Stomach (tissue), 9 donors: ENCODE measurements around the gene TBC1D7. TPM values are rescaled to one million over a fixed set of nuclear protein-coding genes. Genes with fewer than 3 reads are reported as not detected.
A peak's percentile ranks its signal among the peaks of the same experiment; 100 is the strongest.

Experiments
- DNase-seq, 2 donors: peaks; one replicate each; pipeline versions ENCODE4 v3.0.0 to v3.0.0-alpha.2; 2013 to 2019
- H3K27ac ChIP-seq, 5 donors: fragments of 200-600 bp in 4 of 5; sonication (generic) in 4 of 5; one replicate each; pipeline ENCODE4 v1.5.1; 2013 to 2019; ENCODE audit warnings: mild to moderate bottlenecking in 1 of 5, moderate library complexity in 1 of 5
- H3K27me3 ChIP-seq, 3 donors: fragments of 200-600 bp; sonication (generic); one replicate each; pipeline ENCODE4 v1.5.1; 2017 to 2019; ENCODE audit warnings: mixed run types in 1 of 3
- H3K36me3 ChIP-seq, 4 donors: fragments of 200-600 bp; sonication (generic); 1 replicate in 3 of 4; 2 replicates in 1 of 4; pipeline ENCODE4 v1.5.1; 2016 to 2019
- H3K4me1 ChIP-seq, 4 donors: fragments of 200-600 bp; sonication (generic); one replicate each; pipeline ENCODE4 v1.5.1; 2016 to 2019
- H3K4me3 ChIP-seq, 4 donors: fragments of 200-600 bp; sonication (generic) in 3 of 4; one replicate each; pipeline ENCODE4 v1.5.1; 2016 to 2019; ENCODE audit warnings: mild to moderate bottlenecking in 1 of 4
- H3K9me3 ChIP-seq, 4 donors: fragments of 200-600 bp; sonication (generic); one replicate each; pipeline ENCODE4 v1.5.1; 2016 to 2019
- CTCF ChIP-seq, 7 experiments: fragments of 450-650 bp in 4 of 7; fragments of 200-600 bp in 3 of 7; sonication (generic) in 3 of 7; IDR thresholded peaks; one replicate each; pipeline ENCODE4 v1.5.1; 2016 to 2019; ENCODE audit warnings: antibody characterized with exemption in 7 of 7, control low read depth in 2 of 7, mild to moderate bottlenecking in 1 of 7
- EP300 ChIP-seq: sonication (generic); formaldehyde crosslinking; IDR thresholded peaks from one replicate; pipeline ENCODE4 v1.6.1; 2017; ENCODE audit warnings: antibody characterized with exemption
- POLR2A ChIP-seq, 4 donors: fragments of 450-650 bp; IDR thresholded peaks; one replicate each; pipeline ENCODE4 v1.6.1; 2016; ENCODE audit warnings: antibody characterized with exemption in 4 of 4, control low read depth in 2 of 4, mild to moderate bottlenecking in 1 of 4, moderate library complexity in 1 of 4
- POLR2AphosphoS5 ChIP-seq, 3 donors: sonication (generic); formaldehyde crosslinking; IDR thresholded peaks; one replicate each; pipeline ENCODE4 v1.6.1; 2016; ENCODE audit warnings: antibody characterized with exemption in 3 of 3
- WGBS, 5 donors: extraction: QIAGEN DNeasy Blood & Tissue Kit in 3 of 5; methylation state at CpG; one replicate each; pipeline versions ENCODE4 v1.1.5 to v1.1.7; 2013 to 2018; 5-methylcytosine and 5-hydroxymethylcytosine counted together
- intact Hi-C: fragments of 100-400 bp; cut with DNase I; formaldehyde crosslinking; loops from one replicate; pipeline ENCODE4 v1.15.1; 2023; ENCODE audit warnings: low total_unique reads
- polyA plus RNA-seq, 3 donors: library from polyadenylated mRNA; stranded (reverse); fragments of 200-250 nt; gene quantifications; one replicate each; pipeline ENCODE4 v1.2.3, GENCODE V29; 2013
- total RNA-seq, 5 donors: library from RNA; depleted of rRNA; stranded (reverse); fragments of >200 nt; gene quantifications; one replicate each; pipeline versions ENCODE4 v1.1.0 to v1.2.3, GENCODE V29; 2014 to 2016
- donor health status: healthy with polysubstance abuse.
- donor health status: Bipolar disorder and iron deficiency.
- donor health status: healthy.

The TBC1D7 gene
- total and polyA plus RNA-seq, 8 donors, result 2.7 to 20.4 (median 9.6) TPM; not detected in 1

DNA sequence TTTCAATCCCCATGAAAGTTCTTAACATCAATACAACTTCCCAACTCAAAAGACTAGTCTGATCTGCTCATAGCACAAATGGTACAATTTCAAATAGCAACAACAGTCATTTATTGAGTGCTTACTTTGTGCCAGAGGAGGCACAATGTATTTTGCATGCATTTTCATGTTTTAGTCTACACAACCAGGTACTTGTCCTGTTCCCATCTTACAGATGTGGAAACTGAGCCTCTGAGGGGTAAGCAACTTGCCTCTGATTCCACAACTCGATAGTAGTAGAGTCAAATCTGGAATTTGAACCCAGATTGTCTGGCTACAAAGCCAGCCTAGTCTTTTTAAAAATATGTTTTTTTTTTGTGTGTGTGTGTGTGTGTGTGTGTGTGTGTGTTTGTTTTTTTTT, 45.6 kb upstream of the TBC1D7 start:
- Histone ChIP-seq H3K4me3 (no peak overlapping the region), H3K4me1 (peaks cover 0 to 33% (median 12%) of the 10 kb centered on the region in 4 donors), H3K27me3 (no peaks in the 10 kb centered on the region), H3K27ac (no peak overlapping the region), H3K9me3 (no peaks in the 10 kb centered on the region), H3K36me3 (peaks cover 0 to 5% (median 0%) of the 10 kb centered on the region in 4 donors)
- intact Hi-C loops, result no loop called here
- no peak for TF ChIP-seq CTCF (IDR thresholded peaks at IDR 0.05)
- no peak for TF ChIP-seq POLR2A (IDR thresholded peaks at IDR 0.05)
- TF ChIP-seq EP300, result no peak
- no peak for TF ChIP-seq POLR2AphosphoS5 (IDR thresholded peaks at IDR 0.05)
- WGBS, 5 donors, result 80 to 92% (median 89%) methylated on average over 1 of the region's 1 CpG
- no peak for DNase-seq

DNA sequence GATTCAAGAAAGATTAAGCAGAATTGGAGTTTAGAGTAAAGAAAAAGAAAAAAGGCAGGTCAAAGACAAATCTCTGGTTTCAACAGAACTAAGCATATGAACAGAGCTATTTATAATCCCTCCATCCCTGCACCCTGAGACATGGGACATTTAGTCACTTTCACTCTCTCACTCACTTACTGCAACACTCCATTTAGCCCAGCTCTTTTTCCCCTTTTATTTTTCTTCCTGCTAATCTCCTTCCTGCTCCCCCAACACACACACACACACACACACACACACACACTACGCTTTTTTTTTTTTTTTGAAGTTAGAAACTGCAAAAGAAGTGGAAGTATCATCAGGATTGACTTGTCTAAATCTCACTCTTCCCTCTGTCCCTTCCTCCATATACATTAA, 45.1 kb upstream of the TBC1D7 start:
- no peak for DNase-seq
- Histone ChIP-seq H3K4me3 (no peak overlapping the region), H3K9me3 (no peaks in the 10 kb centered on the region), H3K36me3 (peaks cover 0 to 5% (median 0%) of the 10 kb centered on the region in 4 donors), H3K27me3 (no peaks in the 10 kb centered on the region), H3K4me1 (peaks cover 0 to 30% (median 10%) of the 10 kb centered on the region in 4 donors), H3K27ac (no peak overlapping the region)
- TF ChIP-seq CTCF (IDR thresholded peaks at IDR 0.05) (no peak), POLR2A (IDR thresholded peaks at IDR 0.05) (no peak), EP300 (no peak), POLR2AphosphoS5 (IDR thresholded peaks at IDR 0.05) (no peak)
- 42 to 75% (median 67%) methylated on average over 1 of the region's 1 CpG for WGBS, 5 donors
- intact Hi-C loops, result no loop called here

DNA sequence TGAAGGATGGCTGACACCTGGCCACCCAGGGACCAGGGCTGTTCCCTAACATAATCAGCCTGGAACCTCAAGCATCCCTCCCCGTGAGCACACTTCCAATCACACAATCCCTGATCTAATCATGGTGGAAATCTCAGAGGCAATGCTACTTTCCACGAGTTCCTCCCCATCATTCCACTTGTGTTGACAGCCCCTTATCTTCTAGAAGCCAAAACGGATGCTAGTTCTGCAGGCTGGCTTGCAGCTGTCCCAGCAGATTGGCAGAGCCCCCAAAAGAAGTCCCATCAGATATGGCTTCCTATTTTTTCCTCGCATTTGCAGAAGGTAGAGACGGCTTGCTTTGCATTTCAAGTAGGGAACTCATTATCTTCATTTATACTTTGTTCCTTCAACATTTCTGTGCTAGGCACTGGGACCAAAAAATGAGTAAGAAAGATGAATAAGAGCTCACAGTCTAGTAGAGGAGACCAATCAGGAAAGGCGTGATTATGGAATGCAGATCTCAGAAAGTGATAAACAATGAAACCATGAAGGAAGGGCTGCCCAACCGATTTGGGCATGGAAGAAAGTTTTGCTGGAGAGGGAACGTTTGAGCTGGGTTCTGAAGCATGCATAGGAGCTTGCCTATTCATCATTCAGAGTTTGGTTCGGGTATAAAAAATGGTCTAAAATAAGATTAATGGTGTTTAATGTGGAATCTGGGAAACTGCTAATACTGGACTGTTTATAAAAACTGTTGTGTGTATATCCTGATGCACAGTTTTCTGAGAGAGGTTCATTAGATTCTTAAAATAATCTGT, 44.6 kb upstream of the TBC1D7 start:
- intact Hi-C loops, result no loop called here
- no peak for TF ChIP-seq POLR2AphosphoS5 (IDR thresholded peaks at IDR 0.05)
- TF ChIP-seq POLR2A (IDR thresholded peaks at IDR 0.05), result no peak
- TF ChIP-seq EP300, result no peak
- TF ChIP-seq CTCF (IDR thresholded peaks at IDR 0.05), result no peak
- 66 to 75% (median 72%) methylated on average over 9 of the region's 9 CpGs for WGBS, 5 donors
- Histone ChIP-seq H3K36me3 (peaks cover 0 to 5% (median 0%) of the 10 kb centered on the region in 4 donors), H3K4me1 (peaks cover 0 to 33% (median 12%) of the 10 kb centered on the region in 4 donors), H3K27me3 (no peaks in the 10 kb centered on the region), H3K9me3 (no peaks in the 10 kb centered on the region), H3K27ac (no peak overlapping the region), H3K4me3 (no peak overlapping the region)
- DNase-seq, result no peak

DNA sequence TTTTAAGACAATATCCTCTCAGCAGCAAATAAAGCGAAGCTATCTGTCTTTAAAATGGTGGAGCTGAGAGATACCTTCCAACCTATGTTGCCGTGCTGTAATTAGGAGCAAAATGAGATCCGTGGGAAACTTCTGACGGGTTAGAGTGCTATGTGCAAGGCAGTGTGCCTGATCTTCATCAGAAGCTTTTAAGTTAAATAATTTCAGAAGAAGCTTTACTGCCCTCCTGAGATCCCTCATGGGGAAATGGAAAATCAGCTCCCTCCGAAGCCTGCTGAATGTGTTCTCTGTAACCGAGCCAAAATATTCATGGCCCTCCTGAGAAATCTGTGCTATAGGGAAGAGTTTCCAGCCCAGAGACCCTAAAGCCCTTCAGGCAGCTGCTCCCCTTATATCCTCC, 43.7 kb upstream of the TBC1D7 start:
- TF ChIP-seq CTCF (IDR thresholded peaks at IDR 0.05), result no peak
- TF ChIP-seq EP300, result no peak
- no peak for TF ChIP-seq POLR2AphosphoS5 (IDR thresholded peaks at IDR 0.05)
- TF ChIP-seq POLR2A (IDR thresholded peaks at IDR 0.05), result no peak
- Histone ChIP-seq H3K4me1 (peaks cover 0 to 41% (median 17%) of the 10 kb centered on the region in 4 donors), H3K4me3 (no peak overlapping the region), H3K36me3 (peaks cover 0 to 2% (median 0%) of the 10 kb centered on the region in 4 donors), H3K9me3 (no peaks in the 10 kb centered on the region), H3K27ac (peak overlapping the region in 2 of 5 donors; percentile 12 to 25), H3K27me3 (no peaks in the 10 kb centered on the region)
- DNase-seq, result no peak
- intact Hi-C loops, result no loop called here
- 73 to 87% (median 86%) methylated on average over 6 of the region's 6 CpGs for WGBS, 5 donors
